Measurements from ENCODE around the gene EPHA2. TPM values are rescaled to one million over a fixed set of nuclear protein-coding genes. Genes with fewer than 3 reads are reported as not detected.
"Not testable (repeated sequence)": the region's sequence is repeated elsewhere in the genome, so short reads cannot be mapped to it uniquely, and the experiment has no call there.

EPHA2 gene
- total RNA-seq, 1 donor from 2014 or later, result not detected

DNA sequence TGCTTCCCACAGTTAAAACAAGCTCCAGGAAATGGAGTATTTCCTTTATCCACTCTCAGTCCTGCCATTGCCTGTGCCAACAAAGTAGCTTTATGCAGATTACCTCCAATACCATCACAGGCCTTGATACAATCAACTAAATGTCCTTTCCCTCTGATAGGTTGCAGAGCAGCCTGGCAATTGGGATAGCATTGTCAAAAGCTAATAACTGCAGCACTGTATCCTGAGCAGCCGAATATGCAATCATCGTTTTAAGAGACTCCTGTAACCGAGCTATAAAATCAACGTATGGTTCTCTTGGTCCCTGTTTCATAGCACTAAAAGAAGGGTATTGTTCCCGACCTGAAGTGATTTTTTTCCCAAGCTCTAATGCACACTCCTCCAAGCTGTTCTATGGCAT, 48.8 kb downstream of the EPHA2 start:
- intact Hi-C loops (cut with micrococcal nuclease); H3K27ac Mint-ChIP-seq: not testable (repeated sequence)

DNA sequence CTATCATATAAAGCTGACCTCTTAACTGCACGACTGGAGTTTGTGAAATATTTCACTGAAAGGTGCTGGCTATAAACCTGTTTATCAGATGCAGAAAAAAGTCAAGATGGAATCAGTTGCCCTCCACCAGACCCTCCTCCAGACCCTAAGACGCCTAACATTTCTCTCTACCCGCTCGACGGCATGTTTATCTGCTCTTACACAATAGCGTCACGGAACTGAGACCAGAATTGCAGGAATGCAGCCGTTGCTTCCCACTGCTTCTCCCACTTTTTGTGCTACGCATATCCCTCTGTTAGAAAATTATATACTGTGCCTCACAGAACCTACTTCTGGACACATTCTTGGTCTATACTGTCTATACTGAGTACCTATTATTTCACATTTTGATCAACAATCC, 54.2 kb downstream of the EPHA2 start:
- DNase-seq (ENCODE audit: low spot score), result no peak
- intact Hi-C loops (cut with micrococcal nuclease), result no loop called here
- no peaks in the 10 kb centered on the region for H3K4me1 Mint-ChIP-seq (ENCODE audit: low read depth)
- H3K27me3 Mint-ChIP-seq (ENCODE audit: low read depth), result peaks cover 21% of the 10 kb centered on the region
- H3K9me3 Mint-ChIP-seq, result no peaks in the 10 kb centered on the region
- H3K27ac Mint-ChIP-seq, result no peak overlapping the region
- no peak overlapping the region for H3K4me3 Mint-ChIP-seq (ENCODE audit: low read depth)
- H3K36me3 Mint-ChIP-seq (ENCODE audit: low read depth), result no peaks in the 10 kb centered on the region

More for the DNA sequence above, 48.8 kb downstream of the EPHA2 start:
- H3K36me3 Mint-ChIP-seq (ENCODE audit: low read depth); H3K9me3 Mint-ChIP-seq; H3K4me1 Mint-ChIP-seq (ENCODE audit: low read depth); H3K4me3 Mint-ChIP-seq (ENCODE audit: low read depth); DNase-seq (ENCODE audit: low spot score): not testable (repeated sequence)
- H3K27me3 Mint-ChIP-seq (ENCODE audit: low read depth), result peaks cover 26% of the 10 kb centered on the region

DNA sequence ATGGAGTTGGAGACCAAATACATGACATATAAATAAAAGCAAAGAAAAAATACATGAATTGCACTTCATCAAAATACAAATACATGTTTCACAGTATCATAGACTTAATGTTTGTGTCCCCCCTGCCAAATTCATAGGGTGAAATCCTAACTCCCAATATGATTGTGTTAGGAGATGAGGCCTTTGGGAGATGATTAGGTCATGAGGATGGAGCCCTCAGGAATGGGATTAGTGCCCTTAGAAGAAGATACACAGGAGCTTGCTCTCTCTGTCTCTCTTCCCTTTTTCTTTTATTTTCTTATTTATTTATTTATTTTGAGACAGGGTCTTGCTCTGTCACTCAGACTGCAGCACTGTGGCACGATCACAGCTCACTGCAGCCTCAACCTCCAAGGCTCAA, 56.5 kb downstream of the EPHA2 start:
- intact Hi-C loops (cut with micrococcal nuclease), result no loop called here

DNA sequence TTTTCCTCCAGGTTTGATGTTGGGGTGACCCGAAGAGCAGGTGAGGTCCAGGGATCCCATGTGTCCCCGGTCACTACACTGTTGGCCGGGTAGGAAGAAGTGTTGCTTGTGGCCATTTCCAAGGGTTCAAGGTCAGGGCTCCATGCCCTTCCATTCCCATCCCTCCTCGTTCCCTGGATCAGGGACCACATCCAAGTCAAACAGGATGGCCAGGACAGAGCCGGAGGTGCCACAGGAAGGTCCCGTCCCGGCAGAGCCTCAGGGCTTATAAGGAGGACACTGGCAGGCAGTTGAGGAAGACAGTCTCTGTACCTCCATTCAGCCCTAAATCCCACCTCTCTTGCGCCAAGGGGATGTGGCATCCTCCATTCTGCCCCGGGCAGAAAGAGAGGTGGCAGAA, 60.4 kb downstream of the EPHA2 start:
- intact Hi-C loops (cut with micrococcal nuclease), result no loop called here
- no peaks in the 10 kb centered on the region for H3K9me3 Mint-ChIP-seq
- no peak for DNase-seq (ENCODE audit: low spot score)

More for the DNA sequence above, 56.5 kb downstream of the EPHA2 start:
- H3K4me3 Mint-ChIP-seq (ENCODE audit: low read depth), result no peak overlapping the region
- H3K27me3 Mint-ChIP-seq (ENCODE audit: low read depth), result peaks cover 18% of the 10 kb centered on the region
- H3K9me3 Mint-ChIP-seq, result no peaks in the 10 kb centered on the region
- no peaks in the 10 kb centered on the region for H3K36me3 Mint-ChIP-seq (ENCODE audit: low read depth)
- no peaks in the 10 kb centered on the region for H3K4me1 Mint-ChIP-seq (ENCODE audit: low read depth)
- H3K27ac Mint-ChIP-seq, result no peak overlapping the region
- no peak for DNase-seq (ENCODE audit: low spot score)

DNA sequence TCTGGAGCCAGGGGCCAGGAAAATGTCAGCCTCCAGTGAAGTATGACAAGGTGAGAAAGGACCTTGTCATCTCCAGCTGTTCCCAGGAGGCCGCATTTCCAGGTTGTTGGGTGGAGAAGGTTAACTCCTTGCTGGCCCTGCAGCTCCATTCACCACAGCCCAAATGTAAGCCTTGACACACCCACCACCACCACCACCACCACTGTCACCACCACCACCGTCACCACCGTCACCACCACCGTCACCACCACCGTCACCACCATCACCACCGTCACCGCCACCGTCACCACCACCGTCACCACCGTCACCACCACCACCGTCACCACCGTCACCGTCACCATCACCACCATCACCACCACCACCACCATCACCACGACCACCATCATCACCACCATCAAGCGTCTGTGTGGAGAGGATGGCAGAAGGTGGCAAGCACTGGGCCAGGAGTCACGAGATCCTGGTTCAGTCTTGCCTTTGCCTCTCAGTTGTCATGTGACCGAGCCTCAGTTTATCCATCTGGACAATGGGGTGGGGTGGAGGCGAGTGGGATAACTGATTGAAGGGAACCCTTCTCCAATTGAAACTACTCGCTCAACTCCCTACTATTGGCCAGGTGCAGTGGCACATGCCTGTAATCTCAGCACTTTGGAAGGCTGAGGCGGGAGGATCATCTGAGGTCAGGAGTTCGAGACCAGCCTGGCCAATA, 61.3 kb downstream of the EPHA2 start:
- Mint-ChIP-seq H3K27ac (no peak overlapping the region), H3K36me3 (ENCODE audit: low read depth) (no peaks in the 10 kb centered on the region), H3K9me3 (no peaks in the 10 kb centered on the region), H3K27me3 (ENCODE audit: low read depth) (peaks cover 6% of the 10 kb centered on the region), H3K4me3 (ENCODE audit: low read depth) (no peak overlapping the region), H3K4me1 (ENCODE audit: low read depth) (no peaks in the 10 kb centered on the region)
- intact Hi-C loops (cut with micrococcal nuclease), result no loop called here
- no peak for DNase-seq (ENCODE audit: low spot score)

More for the DNA sequence above, 60.4 kb downstream of the EPHA2 start:
- Mint-ChIP-seq H3K4me3 (ENCODE audit: low read depth) (no peak overlapping the region), H3K4me1 (ENCODE audit: low read depth) (no peaks in the 10 kb centered on the region), H3K27me3 (ENCODE audit: low read depth) (peaks cover 6% of the 10 kb centered on the region), H3K36me3 (ENCODE audit: low read depth) (no peaks in the 10 kb centered on the region), H3K27ac (no peak overlapping the region)

DNA sequence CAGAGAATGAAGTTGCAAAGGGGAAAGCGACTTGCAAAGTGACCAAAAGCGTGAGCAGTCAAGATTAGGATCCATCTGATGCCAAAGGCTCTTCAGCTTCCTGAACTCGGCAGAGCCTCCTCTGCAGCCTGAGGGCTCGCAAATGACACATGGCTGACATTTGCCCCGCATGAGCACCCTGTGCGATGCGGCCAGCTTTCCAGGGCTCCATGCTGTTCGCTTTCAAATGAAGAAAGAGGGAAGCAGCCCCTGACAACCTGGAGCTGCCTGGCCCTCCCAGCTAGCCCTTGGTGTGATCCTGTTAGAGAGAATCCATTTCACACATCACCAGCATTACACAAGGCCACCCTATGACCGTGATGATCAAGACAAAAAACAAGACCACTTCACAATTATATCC, 62.3 kb downstream of the EPHA2 start:
- DNase-seq (ENCODE audit: low spot score), result no peak
- H3K27ac Mint-ChIP-seq, result no peak overlapping the region
- H3K4me1 Mint-ChIP-seq (ENCODE audit: low read depth), result no peaks in the 10 kb centered on the region
- H3K4me3 Mint-ChIP-seq (ENCODE audit: low read depth), result no peak overlapping the region
- H3K9me3 Mint-ChIP-seq, result no peaks in the 10 kb centered on the region
- intact Hi-C loops (cut with micrococcal nuclease), result no loop called here
- H3K27me3 Mint-ChIP-seq (ENCODE audit: low read depth), result peaks cover 6% of the 10 kb centered on the region
- H3K36me3 Mint-ChIP-seq (ENCODE audit: low read depth), result no peaks in the 10 kb centered on the region

DNA sequence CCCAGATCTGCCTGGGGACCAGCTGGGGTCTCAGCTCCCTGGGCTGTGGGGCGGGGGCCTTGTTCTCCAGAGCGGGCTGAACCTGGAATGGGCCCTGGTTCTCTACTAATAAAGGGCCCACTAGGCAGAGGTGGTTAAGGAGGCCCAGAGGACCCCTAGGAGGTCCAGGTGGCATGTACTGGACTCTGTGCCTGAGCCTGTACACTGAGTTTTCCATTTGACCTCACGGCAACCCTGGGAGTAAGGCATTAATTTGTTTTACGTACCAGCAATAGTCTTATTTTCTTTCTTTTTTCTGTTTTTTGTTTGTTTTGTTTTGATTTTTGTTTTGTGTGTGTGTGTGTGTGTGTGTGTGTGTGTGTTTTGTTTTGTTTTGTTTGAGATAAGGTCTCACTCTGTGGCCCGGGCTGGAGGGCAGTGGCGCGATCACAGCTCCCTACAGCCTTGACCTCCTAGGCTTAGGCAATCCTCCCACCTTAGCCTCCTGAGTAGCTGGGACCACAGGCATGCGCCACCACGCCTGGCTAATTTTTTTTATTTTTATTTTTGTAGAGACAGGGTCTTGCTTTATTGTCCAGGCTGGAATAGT, 62.9 kb downstream of the EPHA2 start:
- Mint-ChIP-seq H3K4me3 (ENCODE audit: low read depth) (no peak overlapping the region), H3K27ac (no peak overlapping the region)
- intact Hi-C loops (cut with micrococcal nuclease), result no loop called here

DNA sequence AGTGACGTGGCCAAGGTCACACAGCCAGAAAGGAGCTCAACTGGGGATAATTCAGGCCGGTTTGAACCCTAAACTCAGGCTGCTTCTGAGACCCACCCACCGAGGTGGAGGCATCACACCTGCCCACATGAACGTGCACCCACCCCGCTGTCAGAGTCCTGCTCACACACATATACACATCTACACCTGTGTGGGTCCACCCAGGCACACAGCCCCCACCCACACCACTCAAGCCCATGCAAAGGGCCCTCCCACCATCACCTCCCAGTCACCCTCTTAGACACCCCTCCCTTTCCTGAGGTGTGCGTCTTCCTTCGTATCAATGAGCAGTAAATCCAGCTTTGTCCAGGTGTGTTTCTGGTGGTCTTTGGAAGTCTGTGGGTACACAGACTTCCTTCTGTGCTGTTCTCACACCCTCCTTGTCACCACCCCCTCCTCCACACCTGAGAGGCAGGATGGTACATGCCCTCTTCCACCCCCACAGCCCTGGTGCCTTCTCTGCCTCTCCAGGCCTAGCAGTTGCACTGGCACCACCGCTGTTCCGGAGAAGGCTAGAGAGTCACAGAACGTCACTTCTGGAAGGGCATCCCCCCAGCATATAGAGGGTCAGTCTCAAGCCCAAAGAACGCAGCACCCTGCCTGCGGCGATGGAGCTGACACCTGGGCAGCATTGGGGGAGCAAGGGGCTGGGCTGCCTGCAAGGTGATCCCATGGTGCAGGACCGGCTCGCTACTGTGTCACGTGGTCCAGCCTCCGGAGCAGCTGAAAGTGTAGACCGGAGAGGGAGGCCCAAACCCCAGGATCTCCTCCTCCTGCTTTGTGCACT, 63.6 kb downstream of the EPHA2 start:
- Mint-ChIP-seq H3K4me1 (ENCODE audit: low read depth) (no peaks in the 10 kb centered on the region), H3K27ac (no peak overlapping the region), H3K27me3 (ENCODE audit: low read depth) (peaks cover 6% of the 10 kb centered on the region), H3K9me3 (no peaks in the 10 kb centered on the region), H3K4me3 (ENCODE audit: low read depth) (no peak overlapping the region), H3K36me3 (ENCODE audit: low read depth) (no peaks in the 10 kb centered on the region)
- intact Hi-C loops (cut with micrococcal nuclease), result no loop called here
- no peak for DNase-seq (ENCODE audit: low spot score)

More for the DNA sequence above, 62.9 kb downstream of the EPHA2 start:
- H3K9me3 Mint-ChIP-seq, result no peaks in the 10 kb centered on the region
- no peak for DNase-seq (ENCODE audit: low spot score)
- peaks cover 6% of the 10 kb centered on the region for H3K27me3 Mint-ChIP-seq (ENCODE audit: low read depth)
- no peaks in the 10 kb centered on the region for H3K4me1 Mint-ChIP-seq (ENCODE audit: low read depth)
- H3K36me3 Mint-ChIP-seq (ENCODE audit: low read depth), result no peaks in the 10 kb centered on the region

DNA sequence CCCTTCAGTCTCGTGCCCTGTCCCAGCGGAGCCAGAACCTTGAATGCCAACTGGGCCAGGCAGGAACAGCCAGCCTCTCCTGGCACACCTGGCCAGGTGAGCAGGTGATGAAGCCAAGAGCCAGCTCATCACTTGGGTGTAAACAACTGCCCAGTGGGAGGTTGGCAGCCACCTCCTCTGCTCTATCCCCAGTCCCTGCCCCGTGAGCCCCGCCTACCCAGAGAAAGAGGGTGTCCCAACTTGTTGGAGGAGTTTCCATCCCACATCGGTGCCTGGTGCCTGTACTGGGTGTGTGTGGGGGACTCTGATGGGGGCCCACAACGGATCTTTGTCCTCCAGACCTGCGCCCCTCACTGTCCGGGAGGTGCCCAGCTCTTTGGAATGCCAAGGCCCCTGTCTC, 64.6 kb downstream of the EPHA2 start:
- H3K27ac Mint-ChIP-seq, result no peak overlapping the region

DNA sequence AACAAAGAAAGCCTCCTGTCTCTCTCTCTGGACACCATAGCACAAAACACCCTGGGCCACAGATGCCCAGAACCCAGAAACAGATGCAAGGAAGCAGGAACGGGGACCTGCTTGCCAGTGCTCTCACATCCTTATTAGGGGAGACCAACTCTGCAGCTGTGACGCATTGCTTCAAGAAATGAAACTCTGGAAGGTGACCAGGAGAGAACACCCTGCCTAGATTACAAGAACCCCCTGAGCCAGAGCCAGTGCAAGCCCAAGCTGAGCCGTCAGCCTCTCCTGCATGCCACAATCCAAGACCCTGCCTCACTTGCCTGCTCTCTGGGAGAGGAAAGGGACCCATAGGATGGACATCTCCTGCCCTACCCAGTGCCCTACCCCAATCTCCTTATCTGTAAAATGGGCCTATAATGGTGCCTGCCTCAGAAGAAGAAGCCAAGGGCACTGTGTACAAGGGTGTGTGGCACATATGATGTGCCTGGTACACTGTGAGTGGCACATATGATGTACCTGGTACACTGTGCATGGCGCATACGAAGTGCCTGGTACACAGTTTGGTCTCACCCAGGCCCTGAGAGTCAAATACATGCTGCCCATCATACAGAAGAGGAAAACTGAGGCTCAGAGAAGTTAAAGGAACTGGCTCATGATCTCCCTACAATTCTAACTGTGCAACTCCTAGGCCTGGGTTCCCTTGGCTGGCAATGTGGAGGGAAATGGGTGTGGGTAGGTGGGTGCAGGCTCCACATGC, 65.6 kb downstream of the EPHA2 start:
- Mint-ChIP-seq H3K27me3 (ENCODE audit: low read depth) (peaks cover under 1% of the 10 kb centered on the region), H3K27ac (no peak overlapping the region)
- intact Hi-C loops (cut with micrococcal nuclease), result no loop called here

More for the DNA sequence above, 64.6 kb downstream of the EPHA2 start:
- Mint-ChIP-seq H3K36me3 (ENCODE audit: low read depth) (no peaks in the 10 kb centered on the region), H3K4me3 (ENCODE audit: low read depth) (no peak overlapping the region), H3K4me1 (ENCODE audit: low read depth) (no peaks in the 10 kb centered on the region), H3K9me3 (no peaks in the 10 kb centered on the region), H3K27me3 (ENCODE audit: low read depth) (peaks cover 4% of the 10 kb centered on the region)
- no peak for DNase-seq (ENCODE audit: low spot score)
- intact Hi-C loops (cut with micrococcal nuclease), result no loop called here

DNA sequence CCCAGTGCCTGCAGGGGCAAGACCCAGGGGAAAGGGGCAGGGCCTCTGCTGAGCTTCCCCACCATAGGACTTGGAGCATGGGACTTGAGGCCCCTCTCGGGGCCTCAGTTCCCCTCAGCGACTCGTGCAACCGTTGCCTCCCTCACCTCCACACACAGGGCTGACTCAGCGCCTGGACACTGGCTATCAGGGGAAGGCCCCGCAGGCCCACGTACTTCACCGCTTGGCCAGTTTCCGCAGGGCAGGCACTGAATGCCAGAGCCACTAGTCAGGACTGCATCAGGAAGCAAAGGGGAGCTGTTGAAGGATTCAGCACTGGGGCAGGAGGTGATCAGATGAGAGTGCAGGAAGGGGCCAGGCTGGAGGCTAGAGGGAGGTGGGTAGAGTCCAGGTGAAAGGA, 66.9 kb downstream of the EPHA2 start:
- no peak for DNase-seq (ENCODE audit: low spot score)
- Mint-ChIP-seq H3K36me3 (ENCODE audit: low read depth) (no peaks in the 10 kb centered on the region), H3K4me1 (ENCODE audit: low read depth) (no peaks in the 10 kb centered on the region), H3K27ac (no peak overlapping the region), H3K27me3 (ENCODE audit: low read depth) (peaks cover 2% of the 10 kb centered on the region), H3K4me3 (ENCODE audit: low read depth) (no peak overlapping the region), H3K9me3 (no peaks in the 10 kb centered on the region)
- intact Hi-C loops (cut with micrococcal nuclease), result no loop called here

More for the DNA sequence above, 65.6 kb downstream of the EPHA2 start:
- no peaks in the 10 kb centered on the region for H3K36me3 Mint-ChIP-seq (ENCODE audit: low read depth)
- H3K9me3 Mint-ChIP-seq, result no peaks in the 10 kb centered on the region
- H3K4me1 Mint-ChIP-seq (ENCODE audit: low read depth), result no peaks in the 10 kb centered on the region
- no peak for DNase-seq (ENCODE audit: low spot score)
- no peak overlapping the region for H3K4me3 Mint-ChIP-seq (ENCODE audit: low read depth)

DNA sequence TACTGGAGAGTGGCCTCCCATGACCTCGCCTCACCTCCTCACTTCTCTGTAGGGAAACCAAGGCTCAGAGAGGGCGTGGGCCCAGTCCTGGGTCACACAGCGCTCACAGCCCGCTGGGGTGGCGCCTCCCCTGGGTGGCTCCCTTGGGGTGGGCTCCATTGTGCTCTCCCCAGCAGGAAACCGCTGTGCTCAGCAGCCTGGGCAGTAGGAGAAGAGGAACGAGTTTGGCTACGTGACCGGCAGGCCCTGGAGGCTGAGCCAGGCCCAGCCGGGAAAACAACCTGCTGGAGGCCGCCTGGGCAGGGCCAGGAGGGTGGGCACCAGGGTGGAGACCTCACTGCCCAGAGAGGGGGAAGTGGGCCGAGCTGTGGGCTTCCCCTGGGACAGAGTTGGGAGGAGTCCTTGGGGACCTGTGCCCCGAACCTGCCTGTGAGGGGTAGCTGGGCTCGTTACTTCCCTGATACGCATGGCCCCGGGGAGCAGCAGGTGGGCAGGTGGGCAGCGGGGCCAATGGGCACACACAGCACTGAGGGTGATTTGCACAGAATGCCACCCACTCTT, 67.4 kb downstream of the EPHA2 start:
- Mint-ChIP-seq H3K9me3 (no peaks in the 10 kb centered on the region), H3K4me3 (ENCODE audit: low read depth) (no peak overlapping the region), H3K27me3 (ENCODE audit: low read depth) (peaks cover 2% of the 10 kb centered on the region), H3K27ac (no peak overlapping the region), H3K36me3 (ENCODE audit: low read depth) (no peaks in the 10 kb centered on the region), H3K4me1 (ENCODE audit: low read depth) (no peaks in the 10 kb centered on the region)
- no peak for DNase-seq (ENCODE audit: low spot score)
- intact Hi-C loops (cut with micrococcal nuclease), result no loop called here
